ENCODE measurements around the gene PFDN6. TPM values are rescaled to one million over a fixed set of nuclear protein-coding genes. Genes with fewer than 3 reads are reported as not detected.
"Not testable (repeated sequence)": the region's sequence is repeated elsewhere in the genome, so short reads cannot be mapped to it uniquely, and the experiment has no call there.

Gene PFDN6
- total RNA-seq, 1 experiment from 2014 or later: 66.7 TPM

- H3K4me2 ChIP-seq (ENCODE audit: low read depth, low read length, poor library complexity, severe bottlenecking): peak within 1 kb of the TSS; percentile 90
- no peaks in the 10 kb centered on the region for H3K9me2 ChIP-seq (replicated peaks; ENCODE audit: insufficient read depth, low read length)
- peak within 1 kb of the TSS; percentile 93 for H3K27ac ChIP-seq (ENCODE audit: low read length)
- H3K27me3 ChIP-seq (ENCODE audit: low read length): no peaks in the 10 kb centered on the region
- peak; percentile 95 for DNase-seq
- no peaks in the 10 kb centered on the region for H3K9me3 ChIP-seq (ENCODE audit: low read length)
- no peak within 1 kb of the TSS for H2AFZ ChIP-seq (ENCODE audit: low read length)
- H3K4me1 ChIP-seq (ENCODE audit: low read length): peaks cover 66% of the 10 kb centered on the region
- peaks cover 31% of the 10 kb centered on the region for H3K79me2 ChIP-seq (ENCODE audit: low read length)
- peak within 1 kb of the TSS; percentile 91 for H3K9ac ChIP-seq (ENCODE audit: low read length)
- peaks cover 40% of the 10 kb centered on the region for H4K20me1 ChIP-seq (ENCODE audit: insufficient read depth, low read depth, low read length)
- H3K36me3 ChIP-seq (ENCODE audit: insufficient read depth, low read length): peaks cover 43% of the 10 kb centered on the region
- peak within 1 kb of the TSS; percentile 80 for H3K4me3 ChIP-seq (ENCODE audit: low read length)
Observed at GRCh38 chr6:33276864-33277662, 12.3 kb upstream of the PFDN6 start, which contains the start of gene B3GALT4. Gene B3GALT4, plus strand, starts transcription at chr6:33277123. Its CDS starts 297 bp downstream, at chr6:33277420.

DNA sequence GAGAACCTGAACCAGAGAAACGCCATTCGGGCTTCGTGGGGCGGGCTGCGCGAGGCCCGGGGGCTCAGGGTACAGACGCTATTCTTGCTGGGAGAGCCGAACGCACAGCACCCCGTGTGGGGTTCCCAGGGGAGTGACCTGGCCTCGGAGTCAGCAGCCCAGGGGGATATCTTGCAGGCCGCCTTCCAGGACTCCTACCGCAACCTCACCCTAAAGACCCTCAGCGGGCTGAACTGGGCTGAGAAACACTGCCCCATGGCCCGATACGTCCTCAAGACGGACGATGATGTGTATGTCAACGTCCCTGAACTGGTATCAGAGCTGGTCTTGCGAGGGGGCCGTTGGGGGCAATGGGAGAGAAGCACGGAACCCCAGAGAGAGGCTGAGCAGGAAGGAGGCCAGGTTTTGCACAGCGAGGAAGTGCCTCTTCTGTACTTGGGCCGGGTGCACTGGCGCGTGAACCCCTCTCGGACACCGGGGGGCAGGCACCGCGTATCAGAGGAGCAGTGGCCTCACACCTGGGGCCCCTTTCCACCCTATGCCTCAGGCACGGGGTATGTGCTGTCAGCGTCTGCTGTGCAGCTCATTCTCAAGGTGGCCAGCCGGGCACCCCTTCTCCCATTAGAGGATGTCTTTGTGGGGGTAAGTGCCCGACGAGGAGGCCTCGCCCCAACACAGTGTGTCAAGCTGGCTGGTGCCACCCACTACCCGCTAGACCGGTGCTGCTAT lies 11.6 kb upstream of the PFDN6 start:
- Histone ChIP-seq H4K20me1 (ENCODE audit: insufficient read depth, low read depth, low read length) (peaks cover 32% of the 10 kb centered on the region), H3K4me3 (ENCODE audit: low read length) (peak overlapping the region; percentile 80), H3K9me3 (ENCODE audit: low read length) (no peaks in the 10 kb centered on the region), H3K4me1 (ENCODE audit: low read length) (peaks cover 65% of the 10 kb centered on the region), H3K79me2 (ENCODE audit: low read length) (peaks cover 24% of the 10 kb centered on the region), H3K9ac (ENCODE audit: low read length) (peak overlapping the region; percentile 91), H3K9me2 (replicated peaks; ENCODE audit: insufficient read depth, low read length) (no peaks in the 10 kb centered on the region), H3K4me2 (ENCODE audit: low read depth, low read length, poor library complexity, severe bottlenecking) (peak overlapping the region; percentile 90), H3K27ac (ENCODE audit: low read length) (peak overlapping the region; percentile 93), H3K36me3 (ENCODE audit: insufficient read depth, low read length) (peaks cover 35% of the 10 kb centered on the region), H2AFZ (ENCODE audit: low read length) (no peak overlapping the region), H3K27me3 (ENCODE audit: low read length) (no peaks in the 10 kb centered on the region)
- peak; percentile 87 for DNase-seq

DNA sequence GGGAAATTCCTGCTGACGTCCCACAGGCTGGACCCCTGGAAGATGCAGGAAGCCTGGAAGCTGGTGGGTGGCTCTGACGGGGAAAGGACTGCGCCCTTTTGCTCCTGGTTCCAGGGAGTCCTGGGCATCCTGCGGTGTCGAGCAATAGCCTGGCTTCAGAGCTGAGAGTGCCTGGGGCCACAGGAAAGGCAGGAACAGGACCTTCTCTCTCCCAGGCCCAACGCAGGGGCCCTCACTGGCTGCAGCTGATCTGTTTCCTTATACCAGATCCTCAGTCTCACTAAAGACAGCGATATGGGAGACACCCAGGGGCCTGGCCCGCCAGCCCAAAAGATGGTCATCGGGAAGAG lies 11.0 kb upstream of the PFDN6 start:
- Histone ChIP-seq H3K27ac (ENCODE audit: low read length) (peak overlapping the region; percentile 93), H4K20me1 (ENCODE audit: insufficient read depth, low read depth, low read length) (peaks cover 27% of the 10 kb centered on the region), H3K4me1 (ENCODE audit: low read length) (peaks cover 60% of the 10 kb centered on the region), H2AFZ (ENCODE audit: low read length) (no peak overlapping the region), H3K9me2 (replicated peaks; ENCODE audit: insufficient read depth, low read length) (no peaks in the 10 kb centered on the region), H3K4me2 (ENCODE audit: low read depth, low read length, poor library complexity, severe bottlenecking) (peak overlapping the region; percentile 90), H3K9ac (ENCODE audit: low read length) (peak overlapping the region; percentile 91), H3K27me3 (ENCODE audit: low read length) (no peaks in the 10 kb centered on the region), H3K36me3 (ENCODE audit: insufficient read depth, low read length) (peaks cover 30% of the 10 kb centered on the region), H3K4me3 (ENCODE audit: low read length) (peak overlapping the region; percentile 80; the same call in 1 of the 2 replicates), H3K79me2 (ENCODE audit: low read length) (peaks cover 18% of the 10 kb centered on the region), H3K9me3 (ENCODE audit: low read length) (no peaks in the 10 kb centered on the region)
- peak; percentile 47 for DNase-seq

DNA sequence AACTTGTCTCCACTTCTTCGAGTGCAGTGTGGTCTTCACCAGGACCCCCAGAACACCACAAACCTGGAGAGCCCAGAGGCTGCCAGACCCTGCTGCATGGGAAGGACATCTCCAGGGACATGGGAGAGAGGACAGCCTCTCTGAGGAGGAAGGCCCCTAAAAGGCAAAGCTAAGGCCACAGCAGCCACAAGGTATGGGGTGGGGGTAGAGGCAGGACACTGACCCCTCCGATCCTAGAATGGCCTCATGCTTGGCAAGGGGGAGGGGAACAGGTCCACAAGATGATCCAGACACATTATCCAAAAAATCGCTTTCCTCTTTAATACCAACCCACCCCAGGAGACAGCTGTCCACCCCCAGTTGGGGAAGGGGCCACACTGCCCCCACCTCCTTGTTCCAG lies 10.6 kb upstream of the PFDN6 start:
- Histone ChIP-seq H3K4me2 (ENCODE audit: low read depth, low read length, poor library complexity, severe bottlenecking) (no peak overlapping the region), H3K36me3 (ENCODE audit: insufficient read depth, low read length) (peaks cover 26% of the 10 kb centered on the region), H3K4me1 (ENCODE audit: low read length) (peaks cover 55% of the 10 kb centered on the region), H3K79me2 (ENCODE audit: low read length) (peaks cover 14% of the 10 kb centered on the region), H3K27ac (ENCODE audit: low read length) (peak overlapping the region; percentile 93), H3K9me2 (replicated peaks; ENCODE audit: insufficient read depth, low read length) (no peaks in the 10 kb centered on the region), H3K27me3 (ENCODE audit: low read length) (no peaks in the 10 kb centered on the region), H3K9ac (ENCODE audit: low read length) (peak overlapping the region; percentile 91; the same call in 1 of the 2 replicates), H3K4me3 (ENCODE audit: low read length) (no peak overlapping the region), H2AFZ (ENCODE audit: low read length) (no peak overlapping the region), H4K20me1 (ENCODE audit: insufficient read depth, low read depth, low read length) (peaks cover 22% of the 10 kb centered on the region), H3K9me3 (ENCODE audit: low read length) (no peaks in the 10 kb centered on the region)
- no peak for DNase-seq

DNA sequence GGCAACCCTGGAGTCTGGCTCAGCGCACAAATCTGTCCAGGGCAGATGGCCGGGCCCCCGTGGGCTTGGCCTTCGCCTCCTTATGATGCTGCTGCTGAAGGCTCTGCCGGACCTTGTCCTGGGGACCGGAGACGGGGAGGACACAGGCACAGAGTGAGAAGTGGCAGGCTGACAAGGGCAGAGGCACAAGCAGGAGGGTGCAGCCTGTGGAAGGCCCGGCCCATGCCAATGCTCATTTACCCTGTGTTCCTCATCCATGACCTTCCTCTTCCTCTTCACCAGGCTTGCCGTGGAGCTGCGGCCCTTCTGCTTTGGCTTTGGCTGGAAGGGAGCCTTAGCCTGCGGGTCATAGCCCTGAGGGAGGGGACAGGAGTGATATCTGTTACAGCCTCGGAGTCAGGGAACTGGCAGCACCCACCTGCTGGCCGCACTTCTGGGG lies 10.1 kb upstream of the PFDN6 start:
- Histone ChIP-seq H3K4me3 (ENCODE audit: low read length) (no peak overlapping the region), H3K36me3 (ENCODE audit: insufficient read depth, low read length) (peaks cover 22% of the 10 kb centered on the region), H3K9me2 (replicated peaks; ENCODE audit: insufficient read depth, low read length) (no peaks in the 10 kb centered on the region), H3K27me3 (ENCODE audit: low read length) (no peaks in the 10 kb centered on the region), H4K20me1 (ENCODE audit: insufficient read depth, low read depth, low read length) (peaks cover 17% of the 10 kb centered on the region), H3K9ac (ENCODE audit: low read length) (no peak overlapping the region), H3K4me1 (ENCODE audit: low read length) (peaks cover 51% of the 10 kb centered on the region), H2AFZ (ENCODE audit: low read length) (no peak overlapping the region), H3K79me2 (ENCODE audit: low read length) (peaks cover 9% of the 10 kb centered on the region), H3K27ac (ENCODE audit: low read length) (no peak overlapping the region; the same call in 1 of the 2 replicates), H3K9me3 (ENCODE audit: low read length) (no peaks in the 10 kb centered on the region), H3K4me2 (ENCODE audit: low read depth, low read length, poor library complexity, severe bottlenecking) (no peak overlapping the region)
- DNase-seq: no peak

DNA sequence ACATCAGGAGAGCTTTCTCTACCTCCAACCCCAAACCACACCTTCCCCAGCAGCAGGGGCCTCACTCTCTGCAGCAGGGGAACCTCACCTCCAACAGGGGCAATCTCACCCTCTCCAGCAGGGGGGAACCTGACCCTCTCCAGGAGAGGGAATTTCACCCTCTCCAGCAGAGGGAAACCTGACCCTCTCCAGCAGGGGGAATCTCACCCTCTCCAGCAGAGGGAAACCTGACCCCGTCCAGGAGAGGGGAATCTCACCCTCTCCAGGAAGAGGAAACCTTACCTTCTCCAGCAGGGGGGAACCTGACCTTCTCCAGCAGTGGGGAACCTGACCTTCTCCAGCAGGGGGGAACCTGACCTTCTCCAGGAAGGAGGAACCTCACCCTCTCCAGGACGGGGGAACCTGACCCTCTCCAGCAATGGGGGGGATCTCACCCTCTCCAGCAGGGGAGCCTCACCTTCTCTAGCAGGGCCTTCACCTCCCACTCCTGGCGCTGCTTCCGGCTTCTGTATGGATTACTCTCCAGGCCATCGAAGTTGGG lies 9.4 kb upstream of the PFDN6 start:
- Histone ChIP-seq H3K9me2 (replicated peaks; ENCODE audit: insufficient read depth, low read length) (no peaks in the 10 kb centered on the region), H4K20me1 (ENCODE audit: insufficient read depth, low read depth, low read length) (peaks cover 10% of the 10 kb centered on the region), H3K4me1 (ENCODE audit: low read length) (peaks cover 43% of the 10 kb centered on the region), H3K79me2 (ENCODE audit: low read length) (peaks cover 6% of the 10 kb centered on the region; the same call in 1 of the 2 replicates), H3K9me3 (ENCODE audit: low read length) (no peaks in the 10 kb centered on the region), H3K4me2 (ENCODE audit: low read depth, low read length, poor library complexity, severe bottlenecking) (no peak overlapping the region), H3K4me3 (ENCODE audit: low read length) (no peak overlapping the region), H2AFZ (ENCODE audit: low read length) (no peak overlapping the region), H3K9ac (ENCODE audit: low read length) (no peak overlapping the region), H3K27ac (ENCODE audit: low read length) (no peak overlapping the region), H3K27me3 (ENCODE audit: low read length) (no peaks in the 10 kb centered on the region), H3K36me3 (ENCODE audit: insufficient read depth, low read length) (peaks cover 21% of the 10 kb centered on the region)
- DNase-seq: peak; percentile 56

- Histone ChIP-seq H3K79me2 (ENCODE audit: low read length) (0 out of 2 replicates have a peak, but pooled peaks cover 4% of the 10 kb centered on the region), H3K36me3 (ENCODE audit: insufficient read depth, low read length) (peaks cover 16% of the 10 kb centered on the region), H3K9ac (ENCODE audit: low read length) (no peak overlapping the region), H3K9me3 (ENCODE audit: low read length) (no peaks in the 10 kb centered on the region), H4K20me1 (ENCODE audit: insufficient read depth, low read depth, low read length) (peaks cover 5% of the 10 kb centered on the region; the same call in 1 of the 2 replicates), H3K4me3 (ENCODE audit: low read length) (no peak overlapping the region), H3K27me3 (ENCODE audit: low read length) (no peaks in the 10 kb centered on the region), H3K9me2 (replicated peaks; ENCODE audit: insufficient read depth, low read length) (no peaks in the 10 kb centered on the region), H2AFZ (ENCODE audit: low read length) (no peak overlapping the region), H3K4me2 (ENCODE audit: low read depth, low read length, poor library complexity, severe bottlenecking) (no peak overlapping the region), H3K27ac (ENCODE audit: low read length) (no peak overlapping the region), H3K4me1 (ENCODE audit: low read length) (peaks cover 38% of the 10 kb centered on the region)
- no peak for DNase-seq
Observed at GRCh38 chr6:33280539-33280938, 8.9 kb upstream of the PFDN6 start.

GRCh38 chr6:33285214-33285613 lies 4.2 kb upstream of the PFDN6 start:
- not testable (repeated sequence) for DNase-seq; H3K4me2 ChIP-seq (ENCODE audit: low read depth, low read length, poor library complexity, severe bottlenecking); H4K20me1 ChIP-seq (ENCODE audit: insufficient read depth, low read depth, low read length); H3K4me1 ChIP-seq (ENCODE audit: low read length); H3K27ac ChIP-seq (ENCODE audit: low read length); H3K9me3 ChIP-seq (ENCODE audit: low read length); H3K27me3 ChIP-seq (ENCODE audit: low read length); H3K9me2 ChIP-seq (replicated peaks; ENCODE audit: insufficient read depth, low read length); H3K4me3 ChIP-seq (ENCODE audit: low read length); H2AFZ ChIP-seq (ENCODE audit: low read length); H3K9ac ChIP-seq (ENCODE audit: low read length)
- H3K79me2 ChIP-seq (ENCODE audit: low read length): peaks cover 37% of the 10 kb centered on the region
- H3K36me3 ChIP-seq (ENCODE audit: insufficient read depth, low read length): peaks cover 23% of the 10 kb centered on the region; the same call in 1 of the 2 replicates
